Neural progenitor cell (in vitro differentiated cells): ENCODE data around the gene CLTB.

Source experiments
- EZH2phosphoT487 ChIP-seq: fragments of 200-600 bp; sonication (generic); IDR thresholded peaks from 2 replicates; pipeline ENCODE4 v1.6.1; 2017; ENCODE audit warnings: antibody characterized with exemption
- TF ChIP-seq, protein P1 (sequence below): fragments of 200-600 bp; sonication (generic); IDR thresholded peaks from 2 replicates; pipeline ENCODE4 v1.5.1; 2017; ENCODE audit warnings: antibody characterized with exemption, mild to moderate bottlenecking

DNA sequence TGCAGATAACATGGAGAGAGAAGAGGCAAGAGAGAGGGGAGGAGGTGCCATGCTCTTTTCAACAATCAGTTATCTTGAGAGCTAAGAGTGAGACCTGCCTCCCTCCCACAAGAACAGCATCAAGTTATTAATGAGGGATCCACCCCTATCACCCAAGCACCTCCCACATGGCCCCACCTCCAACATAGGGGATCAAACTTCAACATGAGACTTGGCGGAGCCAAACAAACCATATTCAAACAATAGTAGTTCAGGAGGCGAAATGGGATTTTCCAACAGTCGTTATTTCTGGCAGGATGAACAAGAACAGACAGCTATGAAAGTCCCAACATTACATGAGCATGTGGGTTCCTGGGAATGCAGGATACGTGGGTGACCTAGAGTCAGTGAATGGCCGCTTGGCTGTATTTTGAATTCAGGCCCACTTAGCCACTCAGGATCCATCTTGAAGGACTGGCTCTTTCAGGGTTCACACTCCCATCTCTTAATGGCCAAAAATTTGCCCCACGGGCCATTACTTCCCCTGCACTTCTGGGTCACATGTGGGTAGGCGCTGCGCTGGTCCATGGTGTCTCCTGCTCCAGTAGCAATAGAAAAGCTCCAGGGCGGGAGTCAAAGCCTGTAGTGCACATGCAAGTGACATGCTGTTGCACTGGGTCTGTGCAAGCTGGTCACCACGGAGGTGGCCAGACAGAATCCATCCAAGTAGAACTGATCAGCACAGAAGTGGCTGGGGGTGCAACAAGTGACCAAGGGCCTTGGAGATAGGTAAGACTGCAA lies 24.8 kb upstream of the CLTB start:
- no peak for TF ChIP-seq EZH2phosphoT487
- TF ChIP-seq, protein P1, sequence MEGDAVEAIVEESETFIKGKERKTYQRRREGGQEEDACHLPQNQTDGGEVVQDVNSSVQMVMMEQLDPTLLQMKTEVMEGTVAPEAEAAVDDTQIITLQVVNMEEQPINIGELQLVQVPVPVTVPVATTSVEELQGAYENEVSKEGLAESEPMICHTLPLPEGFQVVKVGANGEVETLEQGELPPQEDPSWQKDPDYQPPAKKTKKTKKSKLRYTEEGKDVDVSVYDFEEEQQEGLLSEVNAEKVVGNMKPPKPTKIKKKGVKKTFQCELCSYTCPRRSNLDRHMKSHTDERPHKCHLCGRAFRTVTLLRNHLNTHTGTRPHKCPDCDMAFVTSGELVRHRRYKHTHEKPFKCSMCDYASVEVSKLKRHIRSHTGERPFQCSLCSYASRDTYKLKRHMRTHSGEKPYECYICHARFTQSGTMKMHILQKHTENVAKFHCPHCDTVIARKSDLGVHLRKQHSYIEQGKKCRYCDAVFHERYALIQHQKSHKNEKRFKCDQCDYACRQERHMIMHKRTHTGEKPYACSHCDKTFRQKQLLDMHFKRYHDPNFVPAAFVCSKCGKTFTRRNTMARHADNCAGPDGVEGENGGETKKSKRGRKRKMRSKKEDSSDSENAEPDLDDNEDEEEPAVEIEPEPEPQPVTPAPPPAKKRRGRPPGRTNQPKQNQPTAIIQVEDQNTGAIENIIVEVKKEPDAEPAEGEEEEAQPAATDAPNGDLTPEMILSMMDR, result no peak
